BJ (cell line): Measurements from ENCODE around the gene ARHGAP25. TPM values are rescaled to one million over a fixed set of nuclear protein-coding genes. Genes with fewer than 3 reads are reported as not detected.

Experiments
- CTCF ChIA-PET: fragments of 350-600 bp; formaldehyde crosslinking; extraction: SDS; loops from one replicate; lab custom pipeline; 2021; ENCODE audit warnings: antibody characterized with exemption, inconsistent platforms; lab: Yijun Ruan, JAX
- POLR2A ChIA-PET: fragments of 300-600 bp; sonication (Branson Sonifier 250); formaldehyde crosslinking; extraction: SDS; loops from one replicate; lab custom pipeline; 2021; ENCODE audit warnings: antibody characterized with exemption; lab: Charles Lee
- DNase-seq: peaks from one replicate; pipeline ENCODE4 v3.0.0-alpha.2; 2011; ENCODE audit warnings: low read depth
- H3K27me3 ChIP-seq: 2 replicates; pipeline ENCODE4 v1.6.0; 2011; ENCODE audit warnings: low read length; ENCODE audit not compliant: control insufficient read depth, insufficient read depth
- H3K36me3 ChIP-seq: 2 replicates; pipeline ENCODE4 v1.5.1; 2011; ENCODE audit warnings: low read length; ENCODE audit not compliant: control insufficient read depth, insufficient read depth
- H3K4me3 ChIP-seq: 2 replicates; pipeline ENCODE4 v1.5.1; 2011; ENCODE audit warnings: low read depth, mild to moderate bottlenecking, control low read depth, low read length
- CTCF ChIP-seq: IDR thresholded peaks from 2 replicates; pipeline ENCODE4 v1.5.1; 2011; ENCODE audit warnings: low read depth, mild to moderate bottlenecking, control low read depth, inconsistent platforms, low read length, moderate library complexity; ENCODE audit not compliant: insufficient read depth
- polyA plus RNA-seq: library from polyadenylated mRNA; depleted of rRNA; stranded (reverse); fragments of >200 nt; gene quantifications from 2 replicates; pipeline ENCODE4 v1.2.3, GENCODE V29; 2011

Gene ARHGAP25
- polyA plus RNA-seq, 1 experiment: not detected

GRCh38 chr2:68860111-68860510, 125.5 kb downstream of the ARHGAP25 start:
- no peaks in the 10 kb centered on the region for H3K36me3 ChIP-seq
- H3K4me3 ChIP-seq: no peak overlapping the region
- POLR2A ChIA-PET: no interaction called here
- peaks cover 13% of the 10 kb centered on the region for H3K27me3 ChIP-seq
- CTCF ChIA-PET: interaction anchor here (0.9 kb wide), 1 partner anchor 21 kb away, joined by 4 read pairs; no protein-coding TSS in a partner anchor
- no peak for DNase-seq
- TF ChIP-seq CTCF: no peak

GRCh38 chr2:68861330-68861729, 126.7 kb downstream of the ARHGAP25 start:
- no peak for TF ChIP-seq CTCF
- Histone ChIP-seq H3K27me3 (peaks cover 13% of the 10 kb centered on the region), H3K4me3 (no peak overlapping the region), H3K36me3 (no peaks in the 10 kb centered on the region)
- POLR2A ChIA-PET: no interaction called here
- DNase-seq: no peak
- CTCF ChIA-PET: interaction anchor here (0.7 to 2.0 kb wide), 3 partner anchors 22 to 337 kb away, joined by 3 to 6 read pairs (median 4); no protein-coding TSS in a partner anchor

GRCh38 chr2:68862889-68863288, 128.3 kb downstream of the ARHGAP25 start:
- TF ChIP-seq CTCF: no peak
- H3K4me3 ChIP-seq: no peak overlapping the region
- no peaks in the 10 kb centered on the region for H3K36me3 ChIP-seq
- peaks cover 10% of the 10 kb centered on the region for H3K27me3 ChIP-seq
- no peak for DNase-seq
- ChIA-PET CTCF (interaction anchor here (2.0 kb wide), 1 partner anchor 24 kb away, joined by 6 read pairs; no protein-coding TSS in a partner anchor), POLR2A (no interaction called here)

GRCh38 chr2:68863996-68864395, 129.4 kb downstream of the ARHGAP25 start:
- no peak for DNase-seq
- POLR2A ChIA-PET: no interaction called here
- Histone ChIP-seq H3K27me3 (peaks cover 4% of the 10 kb centered on the region; the same call in 1 of the 2 replicates), H3K4me3 (no peak overlapping the region), H3K36me3 (no peaks in the 10 kb centered on the region)
- no peak for TF ChIP-seq CTCF
- CTCF ChIA-PET: no interaction called here

- H3K27me3 ChIP-seq: peaks cover 7% of the 10 kb centered on the region
- ChIA-PET CTCF (no interaction called here), POLR2A (no interaction called here)
- no peak overlapping the region for H3K4me3 ChIP-seq
- TF ChIP-seq CTCF: no peak
- no peaks in the 10 kb centered on the region for H3K36me3 ChIP-seq
- no peak for DNase-seq
Observed at GRCh38 chr2:68865108-68865507, 130.5 kb downstream of the ARHGAP25 start.
